H1 (cell line): ENCODE results near the gene FBXO47. TPM values are rescaled to one million over a fixed set of nuclear protein-coding genes. Genes with fewer than 3 reads are reported as not detected.

ENCODE experiments used
- CTCF ChIA-PET: fragments of 300-600 bp; sonication (Branson Sonifier 250); formaldehyde crosslinking; loops from one replicate; lab custom pipeline; 2021; ENCODE audit not compliant: partially characterized antibody; lab: Charles Lee
- POLR2A ChIA-PET: fragments of 300-600 bp; sonication (Branson Sonifier 250); formaldehyde crosslinking; loops from one replicate; lab custom pipeline; 2021; ENCODE audit warnings: inconsistent platforms; ENCODE audit not compliant: partially characterized antibody; lab: Charles Lee
- DNase-seq, 2 experiments: peaks; one replicate each; pipeline versions ENCODE4 v3.0.0 to v3.0.0-alpha.2; 2010 to 2022; ENCODE audit warnings: low spot score in 2 of 2, low read depth in 1 of 2, mixed read lengths in 1 of 2
- FAIRE-seq: peaks from 2 replicates; lab custom pipeline; 2011; peaks lifted over from hg19 to GRCh38; lab: Jason Lieb, UNC
- H2AFZ ChIP-seq: 2 replicates; pipeline ENCODE4 v1.8.1; 2012; ENCODE audit warnings: low read length, inconsistent platforms
- H2AK5ac ChIP-seq: 2 replicates; pipeline ENCODE4 v1.6.1; 2013; ENCODE audit warnings: low read depth, low read length
- H2BK120ac ChIP-seq: replicated peaks from 2 replicates; pipeline ENCODE3; 2013; ENCODE audit warnings: low read depth, low read length, inconsistent platforms
- H2BK12ac ChIP-seq: 2 replicates; pipeline ENCODE4 v1.6.1; 2013; ENCODE audit warnings: low read depth, low read length
- H2BK15ac ChIP-seq: 2 replicates; pipeline ENCODE4 v1.6.1; 2013; ENCODE audit warnings: low read length
- H2BK20ac ChIP-seq: 2 replicates; pipeline ENCODE4 v1.6.1; 2013; ENCODE audit warnings: low read length
- H2BK5ac ChIP-seq: 2 replicates; pipeline ENCODE4 v1.6.1; 2013; ENCODE audit warnings: low read depth, low read length
- H3K14ac ChIP-seq: 2 replicates; pipeline ENCODE4 v1.6.1; 2013; ENCODE audit warnings: inconsistent platforms; ENCODE audit not compliant: insufficient read length
- H3K18ac ChIP-seq: 2 replicates; pipeline ENCODE4 v1.6.1; 2013; ENCODE audit warnings: low read length; ENCODE audit errors: extremely low read depth
- H3K23ac ChIP-seq: 2 replicates; pipeline ENCODE4 v1.6.1; 2013; ENCODE audit warnings: inconsistent platforms; ENCODE audit not compliant: insufficient read length
- H3K23me2 ChIP-seq: 2 replicates; pipeline ENCODE4 v1.6.1; 2013; ENCODE audit warnings: low read depth, low read length
- H3K27ac ChIP-seq: 2 replicates; pipeline ENCODE4 v1.6.1; 2011; ENCODE audit warnings: low read depth, low read length, inconsistent platforms
- H3K27me3 ChIP-seq, 4 experiments: replicated peaks in 1 of 4; 1 replicate in 1 of 4; 2 replicates in 3 of 4; pipeline versions ENCODE4 v1.6.1 to v1.8.1; 2011 to 2013; ENCODE audit warnings: low read length in 3 of 4, mild to moderate bottlenecking in 3 of 4, inconsistent platforms in 2 of 4, mixed read lengths in 2 of 4, moderate library complexity in 1 of 4; ENCODE audit not compliant: control insufficient read depth in 3 of 4, insufficient read depth in 3 of 4; ENCODE audit errors: extremely low read depth in 1 of 4
- H3K36me3 ChIP-seq, 4 experiments: 2 replicates each; pipeline versions ENCODE4 v1.6.1 to v1.8.1; 2011 to 2013; ENCODE audit warnings: mild to moderate bottlenecking in 4 of 4, low read length in 3 of 4, moderate library complexity in 2 of 4, control low read depth in 1 of 4, inconsistent platforms in 1 of 4; ENCODE audit not compliant: insufficient read depth in 4 of 4, control insufficient read depth in 2 of 4
- H3K4ac ChIP-seq: replicated peaks from 2 replicates; pipeline ENCODE3; 2013; ENCODE audit warnings: low read length, low read depth, mixed read lengths, inconsistent platforms; ENCODE audit not compliant: insufficient read length
- H3K4me1 ChIP-seq, 4 experiments: replicated peaks in 1 of 4; 1 replicate in 1 of 4; 2 replicates in 3 of 4; pipeline versions ENCODE4 v1.6.1 to v1.8.1; 2011 to 2013; ENCODE audit warnings: low read length in 3 of 4, inconsistent platforms in 2 of 4, mixed read lengths in 1 of 4; ENCODE audit not compliant: insufficient read depth in 4 of 4, control insufficient read depth in 3 of 4
- H3K4me2 ChIP-seq, 2 experiments: 2 replicates each; pipeline versions ENCODE4 v1.6.1 to v1.8.1; 2011 to 2013; ENCODE audit warnings: low read depth in 2 of 2, low read length in 2 of 2, control low read depth in 1 of 2, inconsistent platforms in 1 of 2, mild to moderate bottlenecking in 1 of 2; ENCODE audit not compliant: insufficient read depth in 1 of 2
- H3K4me3 ChIP-seq, 4 experiments: fragments of 200-600, 300-600 bp in 1 of 4; sonication (generic), shearing (Covaris generic), sonication (Bioruptor Twin) in 1 of 4; 2 replicates each; pipeline versions ENCODE4 v1.5.1 to v1.8.1; 2011 to 2016; ENCODE audit warnings: low read length in 4 of 4, low read depth in 3 of 4, control low read depth in 2 of 4, inconsistent platforms in 2 of 4, mild to moderate bottlenecking in 2 of 4, mixed read lengths in 1 of 4, moderate library complexity in 1 of 4; ENCODE audit not compliant: insufficient read depth in 2 of 4; ENCODE audit errors: extremely low read depth in 1 of 4
- H3K56ac ChIP-seq: replicated peaks from 2 replicates; pipeline ENCODE3; 2013; ENCODE audit warnings: low read depth, mild to moderate bottlenecking, mixed read lengths, low read length, inconsistent platforms; ENCODE audit not compliant: insufficient read length
- H3K79me1 ChIP-seq: 2 replicates; pipeline ENCODE4 v1.6.1; 2013; ENCODE audit warnings: low read depth, low read length, control low read depth
- H3K79me2 ChIP-seq, 2 experiments: 2 replicates each; pipeline versions ENCODE4 v1.6.1 to v1.8.1; 2012 to 2013; ENCODE audit warnings: low read length in 2 of 2, mild to moderate bottlenecking in 2 of 2, inconsistent platforms in 1 of 2; ENCODE audit not compliant: insufficient read depth in 2 of 2, control insufficient read depth in 1 of 2
- H3K9ac ChIP-seq, 4 experiments: replicated peaks in 1 of 4; 1 replicate in 1 of 4; 2 replicates in 3 of 4; pipeline versions ENCODE4 v1.6.1 to v1.8.1; 2011 to 2013; ENCODE audit warnings: low read depth in 3 of 4, low read length in 3 of 4, control low read depth in 2 of 4, mild to moderate bottlenecking in 2 of 4, moderate library complexity in 2 of 4, inconsistent platforms in 1 of 4; ENCODE audit errors: extremely low read depth in 1 of 4
- H3K9me3 ChIP-seq, 2 experiments: 2 replicates each; pipeline versions ENCODE4 v1.6.1 to v1.8.1; 2012 to 2013; ENCODE audit warnings: mild to moderate bottlenecking in 2 of 2, moderate library complexity in 2 of 2, control low read depth in 1 of 2, inconsistent platforms in 1 of 2, low read depth in 1 of 2, low read length in 1 of 2, mixed read lengths in 1 of 2; ENCODE audit not compliant: insufficient read depth in 2 of 2
- H4K20me1 ChIP-seq, 2 experiments: replicated peaks in 1 of 2; 2 replicates each; pipeline versions ENCODE3 to v1.8.1; 2011 to 2013; ENCODE audit warnings: inconsistent platforms in 2 of 2, low read length in 2 of 2, mild to moderate bottlenecking in 1 of 2; ENCODE audit not compliant: insufficient read depth in 2 of 2, control insufficient read depth in 1 of 2
- H4K5ac ChIP-seq: 2 replicates; pipeline ENCODE4 v1.6.1; 2013; ENCODE audit warnings: low read length, low read depth, mixed read lengths, inconsistent platforms; ENCODE audit not compliant: insufficient read length
- H4K8ac ChIP-seq: 2 replicates; pipeline ENCODE4 v1.8.0; 2013; ENCODE audit warnings: mild to moderate bottlenecking, moderate library complexity, low read length, inconsistent platforms; ENCODE audit not compliant: insufficient read depth; ENCODE audit errors: extremely low read depth
- H4K91ac ChIP-seq: replicated peaks from 2 replicates; pipeline ENCODE3; 2013; ENCODE audit warnings: low read length, mixed read lengths, inconsistent platforms; ENCODE audit not compliant: insufficient read length
- BCL11A ChIP-seq, 2 experiments: IDR thresholded peaks; one replicate each; pipeline ENCODE4 v1.6.1; 2011; ENCODE audit warnings: low read depth in 2 of 2, low read length in 2 of 2, mild to moderate bottlenecking in 2 of 2
- EP300 ChIP-seq, 2 experiments: IDR thresholded peaks; 1 replicate in 1 of 2; 2 replicates in 1 of 2; pipeline ENCODE4 v1.6.1; 2011 to 2012; ENCODE audit warnings: low read depth in 2 of 2, low read length in 2 of 2, mild to moderate bottlenecking in 2 of 2, borderline replicate concordance in 1 of 2, inconsistent platforms in 1 of 2, moderate library complexity in 1 of 2
- EZH2 ChIP-seq: fragments of 200-600 bp; sonication (generic); IDR thresholded peaks from 2 replicates; pipeline ENCODE4 v1.7.1; 2012; ENCODE audit warnings: low read depth, mild to moderate bottlenecking, moderate library complexity, low read length, inconsistent platforms; ENCODE audit not compliant: severe bottlenecking
- HDAC2 ChIP-seq, 2 experiments: fragments of 300-600 bp in 1 of 2; sonication (generic) in 1 of 2; IDR thresholded peaks; 2 replicates each; pipeline ENCODE4 v1.6.1; 2011 to 2012; ENCODE audit warnings: low read depth in 2 of 2, low read length in 2 of 2, mild to moderate bottlenecking in 2 of 2, moderate library complexity in 2 of 2, borderline replicate concordance in 1 of 2, inconsistent platforms in 1 of 2
- KDM5A ChIP-seq: fragments of 200-600 bp; IDR thresholded peaks from 2 replicates; pipeline ENCODE4 v1.7.1; 2012; ENCODE audit warnings: mild to moderate bottlenecking, low read length, inconsistent platforms, mixed read lengths
- PHF8 ChIP-seq: fragments of 200-600 bp; sonication (generic); conservative IDR thresholded peaks from 2 replicates; pipeline ENCODE4 v1.7.1; 2012; ENCODE audit warnings: low read depth, mild to moderate bottlenecking, inconsistent platforms, low read length, moderate library complexity
- RXRA ChIP-seq: IDR thresholded peaks from 2 replicates; pipeline ENCODE4 v1.6.1; 2011; ENCODE audit warnings: low read depth, mild to moderate bottlenecking, low read length, moderate library complexity; ENCODE audit not compliant: insufficient read depth
- SIRT6 ChIP-seq: IDR thresholded peaks from one replicate; pipeline ENCODE4 v1.7.1; 2012; ENCODE audit warnings: low read length, inconsistent platforms
- SUZ12 ChIP-seq: fragments of 200-600 bp; sonication (generic); IDR thresholded peaks from 2 replicates; pipeline ENCODE4 v1.6.1; 2012; ENCODE audit warnings: mild to moderate bottlenecking, inconsistent platforms, low read length, moderate library complexity, mixed read lengths
- TAF1 ChIP-seq: IDR thresholded peaks from 2 replicates; pipeline ENCODE4 v1.6.1; 2011; ENCODE audit warnings: mild to moderate bottlenecking, low read depth, low read length
- TAF7 ChIP-seq: optimal IDR thresholded peaks from 2 replicates; pipeline ENCODE3; 2011; ENCODE audit warnings: low read depth, mild to moderate bottlenecking, inconsistent platforms, low read length, moderate library complexity, borderline replicate concordance
- YY1 ChIP-seq: IDR thresholded peaks from 2 replicates; pipeline ENCODE4 v1.6.1; 2011; ENCODE audit warnings: low read depth, mild to moderate bottlenecking, low read length
- WGBS, 2 experiments: shearing (Covaris generic) in 1 of 2; methylation state at CpG; one replicate each; pipeline versions ENCODE4 v1.1.6 to v1.1.7; 2013 to 2015; ENCODE audit warnings: low lambda C conversion rate in 2 of 2, mixed read lengths in 2 of 2, inconsistent platforms in 1 of 2, low coverage in 1 of 2, missing lambda C conversion rate in 1 of 2; ENCODE audit not compliant: insufficient replicate concordance in 2 of 2, insufficient coverage in 1 of 2, insufficient read length in 1 of 2; ENCODE audit errors: extremely low coverage in 1 of 2, missing lambda C conversion rate in 1 of 2; 5-methylcytosine and 5-hydroxymethylcytosine counted together
- polyA plus RNA-seq, 7 experiments: library from polyadenylated mRNA; depleted of rRNA in 3 of 7; stranded (reverse) in 5 of 7; unstranded in 2 of 7; fragments of >200 nt in 5 of 7; fragments of 200-250 nt in 2 of 7; gene quantifications; 1 replicate in 5 of 7; 2 replicates in 1 of 7; 4 replicates in 1 of 7; pipeline versions ENCODE4 v1.2.1 to v1.2.3, GENCODE V29; 2011 to 2013; ENCODE audit warnings: missing spikeins in 2 of 7, mixed read lengths in 2 of 7
- total RNA-seq: library from RNA; stranded (reverse); fragmentation: NEBNext Ultra II Directional; extraction: Animal tissue kit (Norgen Biotek cat#: 25700); gene quantifications from 2 replicates; pipeline ENCODE4 v1.2.1, GENCODE V29; 2021

The FBXO47 gene
- total and polyA plus RNA-seq, 2 of the 8 experiments (the other 6 are each of a cell fraction or from before 2014, with no cell fraction given), result not detected

DNA sequence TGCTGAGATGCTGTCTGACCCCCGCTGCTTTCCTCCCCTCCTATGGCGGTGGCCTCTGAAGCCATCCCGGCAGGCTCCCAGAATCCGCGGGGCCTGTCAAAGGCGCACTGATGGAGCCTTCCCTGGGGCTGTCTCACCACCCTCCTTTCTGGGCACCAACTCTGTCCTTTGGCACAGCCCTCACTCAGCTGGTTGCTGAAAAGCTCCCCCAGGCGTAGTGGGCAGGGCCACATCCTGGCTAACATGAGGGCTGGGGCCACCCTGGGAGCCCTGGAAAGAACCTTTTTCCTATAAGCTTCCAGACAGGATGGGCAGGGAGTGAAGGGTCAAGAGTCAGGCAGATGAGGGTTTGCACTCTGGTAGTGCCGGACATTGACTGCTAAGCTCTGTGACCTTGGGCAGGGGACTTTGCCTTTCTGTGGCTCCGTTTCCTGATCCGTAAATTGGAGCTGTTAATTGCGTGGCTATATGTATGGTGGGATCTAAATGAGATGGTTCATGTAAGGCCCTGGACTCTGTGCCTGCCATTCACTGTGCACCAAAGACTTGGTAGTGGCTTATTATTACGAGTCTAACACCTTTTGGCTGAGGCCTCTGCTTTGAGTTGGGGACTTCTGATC lies 69.4 kb downstream of the FBXO47 start:
- CTCF ChIA-PET, result interaction anchor here (1.1 to 1.3 kb wide), 4 partner anchors 12 to 338 kb away, joined by 3 to 4 read pairs (median 4); no protein-coding TSS in a partner anchor
- Histone ChIP-seq H2BK120ac (no peak overlapping the region), H2BK15ac (no peak overlapping the region), H4K91ac (no peak overlapping the region), H4K8ac (no peak overlapping the region; the same call in 1 of the 2 replicates), H3K56ac (no peak overlapping the region), H2AFZ (no peak overlapping the region), H3K4me1 (peaks cover 0 to 12% (median 5%) of the 10 kb centered on the region in 4 experiments; a peak in 6 of 7 replicates), H4K5ac (no peak overlapping the region), H3K79me1 (no peaks in the 10 kb centered on the region; the same call in 1 of the 2 replicates), H3K23me2 (no peaks in the 10 kb centered on the region), H2BK5ac (no peak overlapping the region), H3K14ac (no peak overlapping the region), H3K18ac (no peak overlapping the region), H3K27me3 (no peaks in the 10 kb centered on the region), H3K4me3 (no peak overlapping the region), H3K27ac (no peak overlapping the region), H3K9me3 (no peaks in the 10 kb centered on the region), H2BK20ac (no peak overlapping the region), H2AK5ac (no peak overlapping the region), H2BK12ac (no peak overlapping the region), H3K79me2 (no peaks in the 10 kb centered on the region), H3K4me2 (no peak overlapping the region), H3K23ac (no peak overlapping the region), H4K20me1 (peaks cover 0 to 7% of the 10 kb centered on the region in 2 experiments), H3K4ac (no peak overlapping the region), H3K36me3 (peaks cover 4 to 17% (median 9%) of the 10 kb centered on the region in 4 experiments; a peak in 6 of 8 replicates), H3K9ac (no peak overlapping the region; a peak in 1 of 7 replicates)
- FAIRE-seq (no peak), DNase-seq (no peak)
- POLR2A ChIA-PET, result interaction anchor here (0.5 to 4.0 kb wide), 9 partner anchors 9 to 146 kb away, joined by 3 to 16 read pairs (median 4); partner anchors contain the start of genes LASP1 and RPL23
- 91% methylated on average over 12 of the region's 12 CpGs; no CpG with 5 or more reads in 1 of the 2 experiments for WGBS, 2 experiments
- TF ChIP-seq HDAC2 (IDR thresholded peaks at IDR 0.05; ENCODE audit: borderline replicate concordance in 1 of 2, low read depth in 2 of 2, low read length in 2 of 2) (no peak), TAF7 (no peak), EZH2 (no peak), TAF1 (no peak), RXRA (no peak), BCL11A (IDR thresholded peaks at IDR 0.05; ENCODE audit: low read depth in 2 of 2, low read length in 2 of 2) (no peak), EP300 (IDR thresholded peaks at IDR 0.05; ENCODE audit: borderline replicate concordance in 1 of 2, low read depth in 2 of 2, low read length in 2 of 2) (no peak), YY1 (no peak), SUZ12 (no peak), PHF8 (no peak), SIRT6 (no peak), KDM5A (no peak)
